Trophoblast cell (in vitro differentiated cells and primary cell): Measurements from ENCODE around the gene AGAP1.

Experiments used
- DNase-seq, 2 donors: peaks; one replicate each; pipeline ENCODE4 v3.0.0-alpha.2; 2016
- H2AFZ ChIP-seq: 2 replicates; pipeline ENCODE4 v1.6.1; 2013; ENCODE audit warnings: low read length, moderate library complexity, mild to moderate bottlenecking; ENCODE audit not compliant: insufficient read depth, poor library complexity
- H2AK5ac ChIP-seq: 2 replicates; pipeline ENCODE4 v1.6.1; 2013; ENCODE audit warnings: mild to moderate bottlenecking, low read length
- H2BK120ac ChIP-seq: 2 replicates; pipeline ENCODE4 v1.6.1; 2013; ENCODE audit warnings: low read length, mild to moderate bottlenecking, moderate library complexity; ENCODE audit not compliant: insufficient read depth, poor library complexity
- H2BK12ac ChIP-seq: 2 replicates; pipeline ENCODE4 v1.6.1; 2013; ENCODE audit warnings: mild to moderate bottlenecking, low read length, moderate library complexity
- H2BK5ac ChIP-seq: 2 replicates; pipeline ENCODE4 v1.6.1; 2013; ENCODE audit warnings: low read length, low read depth, moderate library complexity, mild to moderate bottlenecking; ENCODE audit not compliant: poor library complexity
- H3K14ac ChIP-seq: 2 replicates; pipeline ENCODE4 v1.6.1; 2013; ENCODE audit warnings: mild to moderate bottlenecking, low read length
- H3K18ac ChIP-seq: 2 replicates; pipeline ENCODE4 v1.6.1; 2013; ENCODE audit warnings: mild to moderate bottlenecking, low read length
- H3K23ac ChIP-seq: 2 replicates; pipeline ENCODE4 v1.6.1; 2013; ENCODE audit warnings: low read length
- H3K27ac ChIP-seq: 2 replicates; pipeline ENCODE4 v1.5.1; 2013; ENCODE audit warnings: low read depth, mild to moderate bottlenecking, inconsistent platforms, low read length, moderate library complexity
- H3K27me3 ChIP-seq: 2 replicates; pipeline ENCODE4 v1.6.1; 2013; ENCODE audit warnings: inconsistent platforms, mild to moderate bottlenecking, low read length, moderate library complexity; ENCODE audit not compliant: insufficient read depth
- H3K36me3 ChIP-seq, 2 experiments: 1 replicate in 1 of 2; 2 replicates in 1 of 2; pipeline ENCODE4 v1.6.1; 2013; ENCODE audit warnings: low read length in 2 of 2, mild to moderate bottlenecking in 2 of 2, moderate library complexity in 1 of 2; ENCODE audit not compliant: insufficient read depth in 2 of 2, control insufficient read depth in 1 of 2
- H3K4ac ChIP-seq: 2 replicates; pipeline ENCODE4 v1.6.1; 2013; ENCODE audit warnings: low read depth, mild to moderate bottlenecking, low read length, moderate library complexity
- H3K4me1 ChIP-seq, 2 experiments: 1 replicate in 1 of 2; 2 replicates in 1 of 2; pipeline ENCODE4 v1.6.1; 2013; ENCODE audit warnings: low read length in 2 of 2, mild to moderate bottlenecking in 2 of 2, moderate library complexity in 1 of 2; ENCODE audit not compliant: insufficient read depth in 2 of 2, control insufficient read depth in 1 of 2
- H3K4me2 ChIP-seq: 2 replicates; pipeline ENCODE4 v1.6.1; 2013; ENCODE audit warnings: inconsistent platforms, mild to moderate bottlenecking, low read length, moderate library complexity
- H3K4me3 ChIP-seq: 2 replicates; pipeline ENCODE4 v1.5.1; 2013; ENCODE audit warnings: mild to moderate bottlenecking, low read depth, low read length, inconsistent platforms
- H3K79me1 ChIP-seq: one replicate; pipeline ENCODE4 v1.6.1; 2013; ENCODE audit warnings: low read length
- H3K79me2 ChIP-seq: 2 replicates; pipeline ENCODE4 v1.6.1; 2013; ENCODE audit warnings: low read length, mild to moderate bottlenecking; ENCODE audit not compliant: control insufficient read depth, insufficient read depth, poor library complexity
- H3K9ac ChIP-seq: 2 replicates; pipeline ENCODE4 v1.6.1; 2013; ENCODE audit warnings: mild to moderate bottlenecking, low read length
- H3K9me3 ChIP-seq: 2 replicates; pipeline ENCODE4 v1.6.1; 2013; ENCODE audit warnings: low read depth, mild to moderate bottlenecking, control low read depth, inconsistent platforms, low read length; ENCODE audit not compliant: insufficient read depth
- H4K12ac ChIP-seq: 2 replicates; pipeline ENCODE4 v1.6.1; 2013; ENCODE audit warnings: low read depth, mild to moderate bottlenecking, low read length, moderate library complexity
- H4K8ac ChIP-seq: 2 replicates; pipeline ENCODE4 v1.6.1; 2013; ENCODE audit warnings: low read depth, mild to moderate bottlenecking, low read length, moderate library complexity
- H4K91ac ChIP-seq: one replicate; pipeline ENCODE4 v1.6.1; 2013; ENCODE audit warnings: low read depth, mild to moderate bottlenecking, low read length, moderate library complexity
- WGBS: extraction: QIAGEN DNeasy Blood & Tissue Kit; methylation state at CpG from one replicate; pipeline ENCODE4 v1.1.7; 2013; ENCODE audit warnings: missing lambda C conversion rate; ENCODE audit not compliant: insufficient read length, insufficient coverage; ENCODE audit errors: extremely low coverage; 5-methylcytosine and 5-hydroxymethylcytosine counted together

The AGAP1 gene

DNA sequence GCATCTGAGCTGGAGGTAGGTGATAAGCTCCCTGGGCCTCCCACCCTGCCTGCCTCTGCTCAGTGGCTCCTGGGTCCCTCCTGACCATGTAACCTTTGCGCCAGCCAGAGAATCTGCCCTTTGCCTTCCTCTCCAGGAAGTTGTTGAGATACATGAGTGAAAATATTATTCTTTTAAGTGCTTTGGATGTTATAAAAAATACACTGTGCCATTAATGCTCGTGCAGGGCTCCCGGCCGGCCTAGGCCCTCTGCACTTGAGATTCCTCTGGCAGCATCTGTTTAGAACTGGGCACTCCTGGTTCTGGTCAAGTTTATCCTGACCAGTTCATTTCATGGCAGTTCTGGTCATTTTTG lies 18.8 kb downstream of the AGAP1 start:
- Histone ChIP-seq H3K27ac (no peak overlapping the region), H3K18ac (no peak overlapping the region), H3K4me1 (peaks cover 6 to 9% of the 10 kb centered on the region in 2 experiments), H3K14ac (no peak overlapping the region), H3K9me3 (no peaks in the 10 kb centered on the region), H3K4me2 (no peak overlapping the region), H3K4me3 (no peak overlapping the region), H3K4ac (peak overlapping the region; percentile 78), H4K12ac (no peak overlapping the region), H4K91ac (no peak overlapping the region), H2AK5ac (no peak overlapping the region), H2BK12ac (no peak overlapping the region), H4K8ac (no peak overlapping the region), H2BK120ac (no peak overlapping the region), H3K79me1 (no peaks in the 10 kb centered on the region), H3K27me3 (no peaks in the 10 kb centered on the region), H3K79me2 (peaks cover 2% of the 10 kb centered on the region), H2BK5ac (no peak overlapping the region), H3K23ac (no peak overlapping the region), H3K36me3 (no peaks in the 10 kb centered on the region), H3K9ac (no peak overlapping the region), H2AFZ (no peak overlapping the region)
- no peak for DNase-seq
- no CpG with 5 or more reads among the region's 4 CpGs for WGBS

DNA sequence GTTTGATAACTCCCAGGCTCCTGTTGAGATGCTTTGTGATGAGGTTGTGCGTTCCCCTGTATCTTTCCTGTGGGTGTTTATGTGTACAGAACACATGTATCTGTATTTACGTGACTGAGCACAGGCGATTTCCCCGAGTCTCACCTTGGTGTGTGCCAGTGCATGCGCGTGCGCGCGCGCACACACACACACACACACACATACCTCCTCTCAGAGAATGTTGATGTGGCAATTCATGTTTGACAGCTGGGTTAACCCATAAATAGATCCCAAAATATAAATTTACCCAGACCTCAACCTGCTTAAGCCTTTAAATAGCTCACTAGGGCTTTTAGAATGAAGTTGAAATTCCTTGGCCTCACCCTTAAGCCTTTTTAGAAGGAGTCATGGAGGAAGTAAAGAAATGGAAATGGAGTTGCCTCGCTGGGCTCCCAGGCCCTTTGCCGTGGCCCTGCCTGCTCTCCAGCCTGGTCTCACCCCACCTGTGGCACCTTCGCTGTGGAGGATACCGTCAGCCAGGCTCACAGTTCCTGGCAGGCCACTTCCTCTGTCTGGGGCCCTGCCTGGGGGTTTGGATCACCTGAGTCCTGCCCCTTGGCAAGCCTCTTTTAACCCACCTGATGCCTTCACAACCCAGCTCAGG lies 20.3 kb downstream of the AGAP1 start:
- Histone ChIP-seq H3K27me3 (no peaks in the 10 kb centered on the region), H2BK5ac (no peak overlapping the region)
- no CpG with 5 or more reads among the region's 14 CpGs for WGBS

GRCh38 chr2:235514627-235515363 lies 21.0 kb downstream of the AGAP1 start:
- peaks cover 6 to 9% of the 10 kb centered on the region in 2 experiments for H3K4me1 ChIP-seq
- H2BK5ac ChIP-seq: no peak overlapping the region
- WGBS: no CpG with 5 or more reads among the region's 10 CpGs
- H3K18ac ChIP-seq: no peak overlapping the region
- no peak overlapping the region for H3K23ac ChIP-seq
- H3K4ac ChIP-seq: peak overlapping the region; percentile 50
- H3K27me3 ChIP-seq: no peaks in the 10 kb centered on the region
- no peaks in the 10 kb centered on the region for H3K36me3 ChIP-seq
- H2AK5ac ChIP-seq: no peak overlapping the region
- no peak overlapping the region for H4K91ac ChIP-seq
- H3K9me3 ChIP-seq: no peaks in the 10 kb centered on the region
- H3K4me3 ChIP-seq: no peak overlapping the region
- no peak overlapping the region for H3K27ac ChIP-seq
- no peak overlapping the region for H3K9ac ChIP-seq
- H3K4me2 ChIP-seq: no peak overlapping the region
- H3K79me1 ChIP-seq: no peaks in the 10 kb centered on the region
- H3K14ac ChIP-seq: no peak overlapping the region
- DNase-seq: peak; percentile 4 to 52
- H4K12ac ChIP-seq: no peak overlapping the region
- peaks cover 4% of the 10 kb centered on the region for H3K79me2 ChIP-seq
- no peak overlapping the region for H2BK12ac ChIP-seq
- H2AFZ ChIP-seq: peak overlapping the region; percentile 6
- no peak overlapping the region for H4K8ac ChIP-seq
- H2BK120ac ChIP-seq: no peak overlapping the region

More for the DNA sequence above, 20.3 kb downstream of the AGAP1 start:
- Histone ChIP-seq H3K4me2 (no peak overlapping the region), H3K4ac (peak overlapping the region; percentile 50), H3K9me3 (no peaks in the 10 kb centered on the region), H3K14ac (no peak overlapping the region), H2AFZ (peak overlapping the region; percentile 6), H3K18ac (no peak overlapping the region), H3K4me3 (no peak overlapping the region), H4K12ac (no peak overlapping the region), H3K4me1 (peaks cover 6 to 9% of the 10 kb centered on the region in 2 experiments), H2BK120ac (no peak overlapping the region), H3K9ac (no peak overlapping the region), H3K36me3 (no peaks in the 10 kb centered on the region), H3K23ac (no peak overlapping the region), H3K79me2 (peaks cover 4% of the 10 kb centered on the region), H2AK5ac (no peak overlapping the region), H4K91ac (no peak overlapping the region), H4K8ac (no peak overlapping the region), H2BK12ac (no peak overlapping the region), H3K79me1 (no peaks in the 10 kb centered on the region), H3K27ac (no peak overlapping the region)
- no peak for DNase-seq

- no peaks in the 10 kb centered on the region for H3K9me3 ChIP-seq
- no CpG with 5 or more reads among the region's 7 CpGs for WGBS
- H3K79me1 ChIP-seq: no peaks in the 10 kb centered on the region
- no peak overlapping the region for H2BK12ac ChIP-seq
- peaks cover 4% of the 10 kb centered on the region for H3K79me2 ChIP-seq
- no peak for DNase-seq
- no peak overlapping the region for H4K8ac ChIP-seq
- H3K18ac ChIP-seq: no peak overlapping the region
- H3K27me3 ChIP-seq: no peaks in the 10 kb centered on the region
- no peak overlapping the region for H4K91ac ChIP-seq
- H3K4me2 ChIP-seq: no peak overlapping the region
- H3K4me1 ChIP-seq: peaks cover 6 to 9% of the 10 kb centered on the region in 2 experiments
- H3K27ac ChIP-seq: no peak overlapping the region
- no peak overlapping the region for H3K4ac ChIP-seq
- H3K23ac ChIP-seq: no peak overlapping the region
- no peak overlapping the region for H2AFZ ChIP-seq
- H3K9ac ChIP-seq: no peak overlapping the region
- no peak overlapping the region for H2BK5ac ChIP-seq
- H3K36me3 ChIP-seq: no peaks in the 10 kb centered on the region
- no peak overlapping the region for H2BK120ac ChIP-seq
- H3K4me3 ChIP-seq: no peak overlapping the region
- no peak overlapping the region for H3K14ac ChIP-seq
- no peak overlapping the region for H2AK5ac ChIP-seq
- H4K12ac ChIP-seq: no peak overlapping the region
Measured at GRCh38 chr2:235515364-235515742, 21.5 kb downstream of the AGAP1 start.
